CD4-positive, alpha-beta T cell (primary cell): ENCODE measurements around the gene CALN1. TPM values are rescaled to one million over a fixed set of nuclear protein-coding genes. Genes with fewer than 3 reads are reported as not detected.
"Not testable (repeated sequence)": the region's sequence is repeated elsewhere in the genome, so short reads cannot be mapped to it uniquely, and the experiment has no call there.

ENCODE experiments used
- ATAC-seq: fragments of 200-7000 bp; cut with Tn5 transposase; one replicate; pipeline ENCODE4 v1.10.0; 2022; ENCODE audit warnings: mild to moderate bottlenecking; ENCODE audit not compliant: poor library complexity
- CTCF ChIA-PET: fragments of 350-600 bp; sonication (Branson Sonifier 250); formaldehyde crosslinking; loops from one replicate; lab custom pipeline; 2021; ENCODE audit warnings: antibody characterized with exemption, inconsistent platforms; lab: Charles Lee
- POLR2A ChIA-PET: fragments of 350-600 bp; sonication (Branson Sonifier 250); formaldehyde crosslinking; loops from one replicate; lab custom pipeline; 2021; ENCODE audit warnings: antibody characterized with exemption, inconsistent platforms; lab: Charles Lee
- DNase-seq, 14 experiments: peaks; one replicate each; pipeline ENCODE4 v3.0.0-alpha.2; 2013 to 2020; ENCODE audit warnings: mixed read lengths in 2 of 14
- H3K27ac ChIP-seq, 2 donors: one replicate each; pipeline versions ENCODE4 v1.5.1 to v1.7.0; 2013; ENCODE audit warnings: low read length in 2 of 2, low read depth in 1 of 2, mild to moderate bottlenecking in 1 of 2
- H3K27me3 ChIP-seq, 2 experiments: 1 replicate in 1 of 2; 2 replicates in 1 of 2; pipeline versions ENCODE4 v1.6.1 to v1.7.0; 2013; ENCODE audit warnings: low read length in 2 of 2, control low read depth in 1 of 2, mild to moderate bottlenecking in 1 of 2, moderate library complexity in 1 of 2; ENCODE audit not compliant: insufficient read depth in 2 of 2, control insufficient read depth in 1 of 2
- H3K36me3 ChIP-seq: one replicate; pipeline ENCODE4 v1.6.1; 2013; ENCODE audit warnings: low read length, control low read depth; ENCODE audit not compliant: insufficient read depth
- H3K4me1 ChIP-seq: one replicate; pipeline ENCODE4 v1.6.1; 2013; ENCODE audit warnings: low read length, control low read depth; ENCODE audit not compliant: insufficient read depth
- H3K4me3 ChIP-seq: one replicate; pipeline ENCODE4 v1.5.1; 2013; ENCODE audit warnings: mild to moderate bottlenecking, low read length, moderate library complexity
- H3K9me3 ChIP-seq, 2 experiments: 1 replicate in 1 of 2; 2 replicates in 1 of 2; pipeline versions ENCODE4 v1.6.1 to v1.7.0; 2013; ENCODE audit warnings: low read length in 2 of 2, mild to moderate bottlenecking in 2 of 2, control low read depth in 1 of 2, moderate library complexity in 1 of 2; ENCODE audit not compliant: control insufficient read depth in 1 of 2, insufficient read depth in 1 of 2
- H3K27ac Mint-ChIP-seq: one replicate; pipeline ENCODE4 v1.8.0; 2020; ENCODE audit warnings: mixed read lengths
- H3K27me3 Mint-ChIP-seq: one replicate; pipeline ENCODE4 v1.8.0; 2021; ENCODE audit warnings: mixed read lengths
- H3K36me3 Mint-ChIP-seq: one replicate; pipeline ENCODE4 v1.8.0; 2021; ENCODE audit warnings: low read depth, mixed read lengths
- H3K4me1 Mint-ChIP-seq: one replicate; pipeline ENCODE4 v1.8.0; 2021; ENCODE audit warnings: low read depth, mixed read lengths
- H3K4me3 Mint-ChIP-seq: one replicate; pipeline ENCODE4 v1.8.0; 2020; ENCODE audit warnings: mild to moderate bottlenecking, mixed read lengths
- H3K9me3 Mint-ChIP-seq: one replicate; pipeline ENCODE4 v1.8.0; 2020; ENCODE audit warnings: mixed read lengths
- intact Hi-C, 2 experiments: fragments of 100-400 bp; cut with DNase I in 1 of 2; cut with micrococcal nuclease in 1 of 2; formaldehyde crosslinking; loops; one replicate each; pipeline versions ENCODE4 v1.15.1 to v1.9.0; 2023 to 2025; cut with DNase I, micrococcal nuclease
- total RNA-seq, 174 experiments: library from RNA in 2 of 174; stranded (reverse) in 2 of 174; gene quantifications; one replicate each; pipeline ENCODE4 v1.2.3 and lab custom pipeline; 2021 to 2026
- TF ChIP-seq, protein P1 (sequence below): fragments of 200-600 bp; IDR thresholded peaks from one replicate; pipeline ENCODE4 v1.8.0; 2022; ENCODE audit warnings: antibody characterized with exemption, mild to moderate bottlenecking

The CALN1 gene
- total RNA-seq, 2 experiments from 2014 or later: 0.06 TPM; not detected in 1

DNA sequence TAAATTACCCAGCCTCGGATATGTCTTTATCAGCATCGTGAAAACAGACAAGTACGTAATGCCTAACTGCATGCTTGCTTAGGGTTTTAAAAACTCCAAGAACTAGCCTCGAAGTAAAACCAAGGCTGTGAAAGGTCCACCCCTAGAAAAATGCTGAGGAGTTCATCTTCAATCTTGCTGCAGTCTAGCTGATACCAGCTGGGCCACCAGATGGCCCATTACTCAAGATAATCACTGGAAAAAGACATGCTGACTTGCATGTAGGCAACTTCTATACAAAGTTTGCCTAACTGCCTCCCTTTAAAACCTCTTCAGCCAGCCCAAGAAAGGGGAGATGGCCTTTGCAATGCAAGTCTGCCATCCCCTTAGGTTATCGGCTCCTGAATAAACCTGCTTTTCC is 666.1 kb downstream of the CALN1 start:
- no peaks in the 10 kb centered on the region for H3K4me1 ChIP-seq
- peaks cover 17% of the 10 kb centered on the region for H3K27me3 Mint-ChIP-seq
- no peaks in the 10 kb centered on the region for H3K36me3 Mint-ChIP-seq
- no peak overlapping the region for H3K4me3 ChIP-seq
- DNase-seq (no peak), ATAC-seq (no peak)
- intact Hi-C loops: no loop called here
- no peak overlapping the region for H3K4me3 Mint-ChIP-seq
- H3K9me3 ChIP-seq: no peaks in the 10 kb centered on the region
- no peaks in the 10 kb centered on the region for H3K4me1 Mint-ChIP-seq
- no peaks in the 10 kb centered on the region for H3K36me3 ChIP-seq
- no peak overlapping the region for H3K27ac ChIP-seq
- TF ChIP-seq, protein P1, sequence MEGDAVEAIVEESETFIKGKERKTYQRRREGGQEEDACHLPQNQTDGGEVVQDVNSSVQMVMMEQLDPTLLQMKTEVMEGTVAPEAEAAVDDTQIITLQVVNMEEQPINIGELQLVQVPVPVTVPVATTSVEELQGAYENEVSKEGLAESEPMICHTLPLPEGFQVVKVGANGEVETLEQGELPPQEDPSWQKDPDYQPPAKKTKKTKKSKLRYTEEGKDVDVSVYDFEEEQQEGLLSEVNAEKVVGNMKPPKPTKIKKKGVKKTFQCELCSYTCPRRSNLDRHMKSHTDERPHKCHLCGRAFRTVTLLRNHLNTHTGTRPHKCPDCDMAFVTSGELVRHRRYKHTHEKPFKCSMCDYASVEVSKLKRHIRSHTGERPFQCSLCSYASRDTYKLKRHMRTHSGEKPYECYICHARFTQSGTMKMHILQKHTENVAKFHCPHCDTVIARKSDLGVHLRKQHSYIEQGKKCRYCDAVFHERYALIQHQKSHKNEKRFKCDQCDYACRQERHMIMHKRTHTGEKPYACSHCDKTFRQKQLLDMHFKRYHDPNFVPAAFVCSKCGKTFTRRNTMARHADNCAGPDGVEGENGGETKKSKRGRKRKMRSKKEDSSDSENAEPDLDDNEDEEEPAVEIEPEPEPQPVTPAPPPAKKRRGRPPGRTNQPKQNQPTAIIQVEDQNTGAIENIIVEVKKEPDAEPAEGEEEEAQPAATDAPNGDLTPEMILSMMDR: no peak
- H3K9me3 Mint-ChIP-seq: peaks cover 5% of the 10 kb centered on the region
- H3K27ac Mint-ChIP-seq: no peak overlapping the region
- H3K27me3 ChIP-seq: no peaks in the 10 kb centered on the region
- POLR2A ChIA-PET: no interaction called here
- CTCF ChIA-PET: no interaction called here

DNA sequence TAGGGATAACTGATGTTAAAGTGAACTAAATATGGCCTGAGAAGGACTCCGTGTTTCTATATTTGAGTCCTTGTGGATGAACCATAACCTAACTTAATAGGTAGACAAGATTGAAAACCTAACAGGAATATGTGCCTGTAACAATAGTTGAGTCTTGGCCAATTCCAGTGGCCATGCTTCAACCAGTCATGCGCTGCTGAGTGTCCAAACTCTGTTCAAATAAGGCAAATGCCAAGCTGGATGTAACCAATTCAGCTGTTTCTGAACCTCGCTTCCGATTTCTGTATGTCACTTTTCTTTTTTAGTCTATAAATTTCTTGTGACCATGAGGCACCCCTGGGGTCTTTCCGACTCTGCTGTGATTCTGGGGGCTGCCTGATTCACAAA is 672.0 kb downstream of the CALN1 start:
- TF ChIP-seq, protein P1: no peak
- intact Hi-C loops: no loop called here
- DNase-seq (no peak), ATAC-seq (no peak)
- no peaks in the 10 kb centered on the region for H3K9me3 Mint-ChIP-seq
- no peaks in the 10 kb centered on the region for H3K36me3 ChIP-seq
- no peaks in the 10 kb centered on the region for H3K4me1 Mint-ChIP-seq
- H3K4me3 ChIP-seq: no peak overlapping the region
- no peak overlapping the region for H3K4me3 Mint-ChIP-seq
- no peaks in the 10 kb centered on the region for H3K9me3 ChIP-seq
- peaks cover 4% of the 10 kb centered on the region for H3K27me3 Mint-ChIP-seq
- POLR2A ChIA-PET: no interaction called here
- H3K27ac ChIP-seq: no peak overlapping the region
- no peaks in the 10 kb centered on the region for H3K4me1 ChIP-seq
- H3K27ac Mint-ChIP-seq: no peak overlapping the region
- no peaks in the 10 kb centered on the region for H3K36me3 Mint-ChIP-seq
- CTCF ChIA-PET: no interaction called here
- no peaks in the 10 kb centered on the region for H3K27me3 ChIP-seq

DNA sequence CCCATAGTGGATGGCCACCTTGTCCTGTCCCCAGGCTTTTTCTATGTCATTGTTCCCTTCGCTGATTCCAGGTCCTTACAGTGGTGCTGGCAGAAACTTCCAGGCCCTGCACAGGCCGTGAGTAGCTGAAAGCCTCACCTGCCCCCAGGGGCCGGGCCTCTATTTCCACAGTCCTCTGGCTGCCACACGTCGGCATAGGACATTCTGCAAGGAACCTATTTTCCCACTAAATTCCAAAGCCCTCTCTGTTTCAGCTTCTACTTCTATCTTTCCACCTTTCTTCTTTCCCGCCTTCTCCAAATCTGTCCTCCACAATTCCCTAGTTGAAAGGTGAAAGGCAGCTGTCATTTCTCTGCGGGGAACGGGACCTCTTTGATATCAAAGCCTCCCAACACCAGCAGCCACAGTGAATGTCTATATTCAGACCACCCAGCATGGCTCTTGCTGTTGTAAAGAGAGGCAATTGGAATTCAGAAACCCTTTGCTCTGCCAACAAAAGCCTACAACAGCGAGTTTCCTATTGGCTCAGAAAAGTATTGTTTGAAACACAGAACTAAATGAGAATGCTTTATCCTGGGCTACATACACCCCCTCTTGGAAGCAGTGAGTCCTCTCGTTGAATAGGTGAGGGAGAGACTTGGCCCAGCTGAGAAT is 672.5 kb downstream of the CALN1 start:
- Histone ChIP-seq H3K4me1 (no peaks in the 10 kb centered on the region), H3K9me3 (no peaks in the 10 kb centered on the region), H3K4me3 (no peak overlapping the region), H3K36me3 (no peaks in the 10 kb centered on the region), H3K27me3 (no peaks in the 10 kb centered on the region), H3K27ac (no peak overlapping the region)
- H3K36me3 Mint-ChIP-seq: no peaks in the 10 kb centered on the region
- no peaks in the 10 kb centered on the region for H3K4me1 Mint-ChIP-seq
- peaks cover 4% of the 10 kb centered on the region for H3K27me3 Mint-ChIP-seq
- TF ChIP-seq, protein P1: no peak
- no peak overlapping the region for H3K27ac Mint-ChIP-seq
- DNase-seq: no peak
- H3K4me3 Mint-ChIP-seq: no peak overlapping the region
- ChIA-PET POLR2A (no interaction called here), CTCF (no interaction called here)
- intact Hi-C loops: loop anchor here in 1 of 2 experiments (10.0 kb wide), 1 partner anchor 885 kb away; no protein-coding TSS in a partner anchor
- no peak for ATAC-seq
- H3K9me3 Mint-ChIP-seq: no peaks in the 10 kb centered on the region

DNA sequence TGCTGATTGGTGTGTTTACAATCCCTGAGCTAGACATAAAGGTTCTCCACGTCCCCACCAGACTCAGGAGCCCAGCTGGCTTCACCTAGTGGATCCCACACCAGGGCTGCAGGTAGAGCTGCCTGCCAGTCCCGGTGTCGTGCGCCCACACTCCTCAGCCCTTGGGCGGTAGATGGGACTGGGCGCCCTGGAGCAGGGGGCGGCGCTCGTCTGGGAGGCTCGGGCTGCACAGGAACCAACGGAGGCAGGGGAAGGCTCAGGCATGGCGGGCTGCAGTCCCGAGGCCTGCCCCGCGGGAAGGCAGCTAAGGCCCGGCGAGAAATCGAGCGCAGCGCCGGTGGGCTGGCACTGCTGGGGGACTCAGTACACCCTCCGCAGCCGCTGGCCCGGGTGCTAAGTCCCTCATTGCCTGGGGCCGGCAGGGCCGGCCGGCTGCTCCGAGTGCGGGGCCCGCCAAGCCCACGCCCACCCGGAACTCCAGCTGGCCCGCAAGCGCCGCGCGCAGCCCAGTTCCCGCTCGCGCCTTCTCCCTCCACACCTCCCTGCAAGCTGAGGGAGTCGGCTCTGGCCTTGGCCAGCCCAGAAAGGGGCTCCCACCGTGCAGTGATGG is 674.1 kb downstream of the CALN1 start:
- H3K4me3 Mint-ChIP-seq, H3K27me3 ChIP-seq, H3K36me3 ChIP-seq, ATAC-seq, H3K27ac ChIP-seq, H3K27ac Mint-ChIP-seq, H3K4me1 ChIP-seq, H3K9me3 ChIP-seq, H3K4me3 ChIP-seq, H3K27me3 Mint-ChIP-seq, H3K9me3 Mint-ChIP-seq, CTCF ChIA-PET, POLR2A ChIA-PET, DNase-seq, H3K4me1 Mint-ChIP-seq, H3K36me3 Mint-ChIP-seq: not testable (repeated sequence)
- intact Hi-C loops: loop anchor here (2.0 to 10.0 kb wide), 2 partner anchors 883 to 909 kb away; no protein-coding TSS in a partner anchor
